ENCODE data around the gene SELENOF. TPM values are rescaled to one million over a fixed set of nuclear protein-coding genes. Genes with fewer than 3 reads are reported as not detected.
A peak's percentile ranks its signal among the peaks of the same experiment; 100 is the strongest.

SELENOF gene
- total and polyA plus RNA-seq, 12 donors = 54.1 to 394 (median 197) TPM

DNA sequence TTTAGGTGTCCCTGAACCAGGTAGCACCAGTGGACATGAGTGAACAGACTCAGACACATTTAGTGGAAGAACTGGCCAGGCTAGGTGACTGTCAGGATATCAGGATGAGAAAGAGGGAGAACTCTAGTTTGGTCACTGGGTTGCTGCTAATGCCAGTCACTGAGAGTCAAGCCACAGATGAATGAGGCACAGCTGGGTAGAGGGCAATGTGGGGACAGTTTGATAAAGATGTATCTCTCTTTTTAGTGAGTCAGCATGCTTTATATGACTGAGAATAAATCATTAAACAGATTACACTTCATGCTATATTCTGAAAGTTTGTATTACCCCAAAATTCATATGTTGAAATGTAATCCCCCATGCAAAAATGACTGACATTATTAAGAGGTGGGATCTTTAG, 87.1 kb downstream of the SELENOF start:
- TF ChIP-seq POLR2A (IDR thresholded peaks at IDR 0.05) = no peak
- TF ChIP-seq, protein P1, sequence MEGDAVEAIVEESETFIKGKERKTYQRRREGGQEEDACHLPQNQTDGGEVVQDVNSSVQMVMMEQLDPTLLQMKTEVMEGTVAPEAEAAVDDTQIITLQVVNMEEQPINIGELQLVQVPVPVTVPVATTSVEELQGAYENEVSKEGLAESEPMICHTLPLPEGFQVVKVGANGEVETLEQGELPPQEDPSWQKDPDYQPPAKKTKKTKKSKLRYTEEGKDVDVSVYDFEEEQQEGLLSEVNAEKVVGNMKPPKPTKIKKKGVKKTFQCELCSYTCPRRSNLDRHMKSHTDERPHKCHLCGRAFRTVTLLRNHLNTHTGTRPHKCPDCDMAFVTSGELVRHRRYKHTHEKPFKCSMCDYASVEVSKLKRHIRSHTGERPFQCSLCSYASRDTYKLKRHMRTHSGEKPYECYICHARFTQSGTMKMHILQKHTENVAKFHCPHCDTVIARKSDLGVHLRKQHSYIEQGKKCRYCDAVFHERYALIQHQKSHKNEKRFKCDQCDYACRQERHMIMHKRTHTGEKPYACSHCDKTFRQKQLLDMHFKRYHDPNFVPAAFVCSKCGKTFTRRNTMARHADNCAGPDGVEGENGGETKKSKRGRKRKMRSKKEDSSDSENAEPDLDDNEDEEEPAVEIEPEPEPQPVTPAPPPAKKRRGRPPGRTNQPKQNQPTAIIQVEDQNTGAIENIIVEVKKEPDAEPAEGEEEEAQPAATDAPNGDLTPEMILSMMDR (IDR thresholded peaks at IDR 0.05) = no peak

DNA sequence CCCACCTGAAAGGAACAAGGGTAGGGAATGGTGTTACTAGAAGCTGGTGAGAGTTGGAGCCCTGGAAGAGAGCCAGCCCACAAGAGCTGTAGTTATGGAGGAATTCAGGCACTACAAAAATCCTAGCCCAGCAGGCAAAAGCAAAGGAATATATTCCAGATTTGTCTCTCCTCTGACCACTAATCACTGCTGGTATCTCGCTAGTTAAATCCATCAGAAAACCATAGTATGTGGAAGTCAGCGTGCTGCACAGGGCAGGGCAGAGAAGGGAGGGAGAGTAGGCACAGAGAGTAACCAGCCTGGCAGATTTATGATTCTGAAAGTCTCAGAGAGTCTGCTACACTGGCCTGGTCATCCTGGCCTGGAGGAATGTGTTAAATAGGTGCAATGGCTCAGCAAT, 88.6 kb downstream of the SELENOF start:
- Histone ChIP-seq H3K27ac (no peak overlapping the region), H3K4me1 (replicated peaks in 1 of 2) (no peaks in the 10 kb centered on the region), H3K27me3 (no peaks in the 10 kb centered on the region), H3K4me3 (no peak overlapping the region), H3K36me3 (replicated peaks in 1 of 2) (no peaks in the 10 kb centered on the region), H3K9me3 (replicated peaks in 1 of 3) (no peaks in the 10 kb centered on the region)
- intact Hi-C loops (cut with DNase I) = no loop called here
- WGBS, 4 donors = 51 to 71% (median 61%) methylated on average over 2 of the region's 2 CpGs
- DNase-seq = peak in 1 of 7 donors; percentile 12
- TF ChIP-seq, protein P1 (IDR thresholded peaks at IDR 0.05) = no peak
- no peak for TF ChIP-seq POLR2A (IDR thresholded peaks at IDR 0.05)

More for the DNA sequence above, 87.1 kb downstream of the SELENOF start:
- intact Hi-C loops (cut with DNase I) = no loop called here
- H3K4me3 ChIP-seq = no peak overlapping the region
- H3K27ac ChIP-seq = no peak overlapping the region
- no peaks in the 10 kb centered on the region for H3K9me3 ChIP-seq (replicated peaks in 1 of 3)
- H3K36me3 ChIP-seq (replicated peaks in 1 of 2) = no peaks in the 10 kb centered on the region
- no peak for DNase-seq
- no peaks in the 10 kb centered on the region for H3K27me3 ChIP-seq
- H3K4me1 ChIP-seq (replicated peaks in 1 of 2) = no peaks in the 10 kb centered on the region

DNA sequence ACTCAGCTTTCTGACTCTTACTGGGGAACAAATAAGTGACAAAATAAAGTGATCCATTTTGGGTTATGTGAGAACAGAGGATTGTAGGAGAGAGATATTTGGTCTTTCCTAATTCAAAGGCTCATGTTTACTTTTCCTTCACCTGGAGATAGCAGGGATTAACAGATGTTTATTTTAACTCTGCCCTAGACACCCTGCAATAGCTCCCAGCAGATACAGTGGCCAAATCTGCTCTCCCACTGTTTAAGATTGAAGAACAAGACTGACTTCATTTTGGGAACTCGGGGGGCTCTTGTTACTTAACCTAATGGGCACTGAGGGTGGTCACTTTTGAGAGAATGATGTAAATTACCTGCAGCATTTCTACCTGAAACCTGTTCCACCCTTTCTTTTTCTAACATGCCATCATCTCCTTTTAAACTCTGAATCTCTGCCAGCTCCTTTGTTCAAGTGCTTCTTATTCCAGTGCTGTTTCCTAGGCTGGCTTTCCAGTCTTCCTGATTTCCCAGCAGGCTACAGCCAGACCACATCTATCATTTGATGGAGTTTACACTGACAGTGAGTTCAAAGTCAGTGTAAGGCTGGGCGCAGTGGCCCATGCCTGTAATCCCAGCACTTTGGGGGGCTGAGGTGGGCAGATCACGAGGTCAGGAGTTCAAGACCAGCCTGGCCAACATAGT, 90.0 kb downstream of the SELENOF start:
- Histone ChIP-seq H3K27me3 (no peaks in the 10 kb centered on the region), H3K36me3 (replicated peaks in 1 of 2) (no peaks in the 10 kb centered on the region), H3K9me3 (replicated peaks in 1 of 3) (no peaks in the 10 kb centered on the region), H3K27ac (no peak overlapping the region), H3K4me1 (replicated peaks in 1 of 2) (no peaks in the 10 kb centered on the region), H3K4me3 (no peak overlapping the region)
- no peak for DNase-seq
- TF ChIP-seq, protein P1 (IDR thresholded peaks at IDR 0.05) = no peak
- no peak for TF ChIP-seq POLR2A (IDR thresholded peaks at IDR 0.05)
- 59 to 73% (median 62%) methylated on average over 2 to 3 of the region's 3 CpGs for WGBS, 4 donors
- intact Hi-C loops (cut with DNase I) = no loop called here

DNA sequence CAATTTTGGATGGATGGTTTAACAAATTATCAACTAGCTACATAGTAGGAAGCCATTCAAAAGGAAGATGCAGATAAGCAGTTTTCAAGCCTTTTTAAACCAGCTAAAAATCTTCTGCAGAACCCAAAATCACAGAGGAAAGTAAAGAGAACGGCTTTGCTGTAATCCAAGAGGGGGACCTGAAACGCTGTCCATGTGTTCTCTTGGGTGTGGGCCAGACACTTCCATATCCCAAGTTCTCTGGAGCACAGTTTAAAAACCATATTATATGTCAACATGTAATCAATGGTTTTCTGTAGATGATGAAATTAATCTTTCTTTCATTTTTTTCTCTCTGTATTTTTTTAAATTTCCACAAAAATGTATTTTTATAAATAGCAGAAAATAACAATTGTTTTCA, 90.5 kb downstream of the SELENOF start:
- H3K27ac ChIP-seq = no peak overlapping the region
- WGBS, 4 donors = 60 to 79% (median 67%) methylated on average over 2 of the region's 2 CpGs
- no peaks in the 10 kb centered on the region for H3K36me3 ChIP-seq (replicated peaks in 1 of 2)
- no peaks in the 10 kb centered on the region for H3K27me3 ChIP-seq
- H3K4me1 ChIP-seq (replicated peaks in 1 of 2) = no peaks in the 10 kb centered on the region
- no peak for DNase-seq
- intact Hi-C loops (cut with DNase I) = no loop called here
- H3K9me3 ChIP-seq (replicated peaks in 1 of 3) = no peaks in the 10 kb centered on the region
- no peak overlapping the region for H3K4me3 ChIP-seq
- TF ChIP-seq, protein P1 (IDR thresholded peaks at IDR 0.05) = no peak
- no peak for TF ChIP-seq POLR2A (IDR thresholded peaks at IDR 0.05)
